RWPE1 (cell line): ENCODE data around the gene ANKRD35.

Experiments used
- CTCF ChIA-PET: fragments of 350-600 bp; sonication (Branson Sonifier 250); formaldehyde crosslinking; extraction: SDS; loops from one replicate; lab custom pipeline; 2021; lab: Yijun Ruan, JAX
- POLR2A ChIA-PET: fragments of 400-600 bp; formaldehyde crosslinking; extraction: SDS; loops from one replicate; lab custom pipeline; 2020; ENCODE audit warnings: antibody characterized with exemption; ENCODE audit not compliant: low non-redundant PET; lab: Yijun Ruan, JAX
- DNase-seq: peaks from one replicate; pipeline ENCODE4 v3.0.0; 2012; ENCODE audit warnings: low spot score
- H3K27ac ChIP-seq: fragments of 450-650 bp; 2 replicates; pipeline ENCODE4 v1.5.1; 2017
- CTCF ChIP-seq: fragments of 450-650 bp; conservative IDR thresholded peaks from 2 replicates; pipeline ENCODE4 v1.5.1; 2017; ENCODE audit warnings: low read depth, mild to moderate bottlenecking

Gene ANKRD35

GRCh38 chr1:145859491-145860023, 26.1 kb downstream of the ANKRD35 start:
- DNase-seq, result peak; percentile 95
- CTCF ChIA-PET, result interaction anchor here (0.6 to 6.3 kb wide), 3 partner anchors 13 to 33 kb away, joined by 4 to 51 read pairs (median 9); partner anchors contain the start of gene NUDT17
- TF ChIP-seq CTCF, result no peak
- POLR2A ChIA-PET, result interaction anchor here (0.6 to 1.1 kb wide), 5 partner anchors 14 to 143 kb away, joined by 3 to 8 read pairs (median 4); partner anchors contain the start of genes ANKRD34A, NUDT17 and POLR3GL
- H3K27ac ChIP-seq, result peak overlapping the region; percentile 89

- peak within 1 kb of the TSS; percentile 89 for H3K27ac ChIP-seq
- no peak for TF ChIP-seq CTCF
- POLR2A ChIA-PET, result interaction anchor here (0.5 to 1.1 kb wide), 4 partner anchors 13 to 143 kb away, joined by 3 to 8 read pairs (median 4); partner anchors contain the start of genes ANKRD34A, NUDT17 and POLR3GL
- CTCF ChIA-PET, result interaction anchor here (1.1 to 6.3 kb wide), 3 partner anchors 9 to 33 kb away, joined by 3 to 51 read pairs (median 9); partner anchors contain the start of gene NUDT17
- peak; percentile 99 for DNase-seq
Observed at GRCh38 chr1:145858901-145859490, 26.7 kb downstream of the ANKRD35 start, which contains the start of gene PIAS3. Gene PIAS3, minus strand, starts transcription at chr1:145859081. Its CDS starts 91 bp downstream, at chr1:145858990.

GRCh38 chr1:145858238-145858900, 27.3 kb downstream of the ANKRD35 start:
- POLR2A ChIA-PET, result interaction anchor here (0.5 to 1.1 kb wide), 3 partner anchors 13 to 106 kb away, joined by 3 to 8 read pairs (median 4); partner anchors contain the start of genes ANKRD34A, NUDT17 and POLR3GL
- TF ChIP-seq CTCF, result no peak

GRCh38 chr1:145857170-145857569, 28.5 kb downstream of the ANKRD35 start:
- POLR2A ChIA-PET, result no interaction called here
- no peak for TF ChIP-seq CTCF
- CTCF ChIA-PET, result interaction anchor here (1.1 to 6.3 kb wide), 2 partner anchors 11 to 175 kb away, joined by 3 to 51 read pairs; partner anchors contain the start of gene NUDT17
- DNase-seq, result no peak
- H3K27ac ChIP-seq, result peak overlapping the region; percentile 1; the same call in 1 of the 2 replicates

More at GRCh38 chr1:145858238-145858900, 27.3 kb downstream of the ANKRD35 start:
- CTCF ChIA-PET, result interaction anchor here (1.1 to 6.3 kb wide), 3 partner anchors 9 to 34 kb away, joined by 3 to 51 read pairs (median 9); partner anchors contain the start of gene NUDT17
- peak; percentile 67 for DNase-seq
- H3K27ac ChIP-seq, result peak overlapping the region; percentile 89

GRCh38 chr1:145855426-145855948, 30.2 kb downstream of the ANKRD35 start:
- no peak overlapping the region for H3K27ac ChIP-seq
- DNase-seq, result no peak
- TF ChIP-seq CTCF, result no peak
- CTCF ChIA-PET, result interaction anchor here (6.3 kb wide), 1 partner anchor 9 kb away, joined by 51 read pairs; the partner anchor contains the start of gene NUDT17
- POLR2A ChIA-PET, result no interaction called here
